HG02870 (cell line): ENCODE measurements around the gene ASF1B.
"Not testable (repeated sequence)": the region's sequence is repeated elsewhere in the genome, so short reads cannot be mapped to it uniquely, and the experiment has no call there.

Source experiments
- ATAC-seq: cut with Tn5 transposase; IDR thresholded peaks from one replicate; pipeline ENCODE4 v1.9.1; 2021; ENCODE audit warnings: mild to moderate bottlenecking, moderate library complexity; ENCODE audit not compliant: unreplicated experiment

ASF1B gene

GRCh38 chr19:14136509-14137281 lies at the start of gene ASF1B:
TSS of gene ASF1B (minus strand) at chr19:14136589. CDS start at chr19:14136456, 133 bp downstream.
- ATAC-seq, result peak; percentile 75

GRCh38 chr19:14185691-14186090 lies 49.3 kb upstream of the ASF1B start:
- not testable (repeated sequence) for ATAC-seq

GRCh38 chr19:14185158-14185557 lies 48.8 kb upstream of the ASF1B start:
- ATAC-seq, result no peak

GRCh38 chr19:14183741-14184350 lies 47.5 kb upstream of the ASF1B start:
- ATAC-seq, result no peak

GRCh38 chr19:14182476-14182875 lies 46.1 kb upstream of the ASF1B start:
- no peak for ATAC-seq

GRCh38 chr19:14181906-14182305 lies 45.5 kb upstream of the ASF1B start:
- no peak for ATAC-seq

GRCh38 chr19:14181199-14181598 lies 44.8 kb upstream of the ASF1B start:
- ATAC-seq, result not testable (repeated sequence)

GRCh38 chr19:14177496-14178074 lies 41.2 kb upstream of the ASF1B start:
- ATAC-seq, result no peak

- ATAC-seq, result no peak
These were observed 39.0 kb upstream of the ASF1B start for GRCh38 chr19:14175351-14175792.

- ATAC-seq, result no peak
These were observed 38.5 kb upstream of the ASF1B start for GRCh38 chr19:14174883-14175282.

GRCh38 chr19:14168993-14169392 lies 32.6 kb upstream of the ASF1B start:
- ATAC-seq, result no peak

- no peak for ATAC-seq
These were observed 32.0 kb upstream of the ASF1B start for GRCh38 chr19:14168259-14168972.

GRCh38 chr19:14167576-14168138 lies 31.3 kb upstream of the ASF1B start:
- ATAC-seq, result no peak

GRCh38 chr19:14166999-14167575 lies 30.7 kb upstream of the ASF1B start:
- ATAC-seq, result no peak

GRCh38 chr19:14165990-14166830 lies 29.8 kb upstream of the ASF1B start:
- no peak for ATAC-seq

GRCh38 chr19:14164724-14165493 lies 28.5 kb upstream of the ASF1B start:
- no peak for ATAC-seq

- ATAC-seq, result no peak
These were observed 27.7 kb upstream of the ASF1B start for GRCh38 chr19:14164082-14164481.

- no peak for ATAC-seq
These were observed 26.5 kb upstream of the ASF1B start for GRCh38 chr19:14162871-14163297.

GRCh38 chr19:14161305-14161704 lies 24.9 kb upstream of the ASF1B start:
- ATAC-seq, result no peak
